Astrocyte of the spinal cord (primary cell): ENCODE measurements around the gene KCNMB2.

ENCODE experiments used
- DNase-seq: peaks from one replicate; pipeline ENCODE4 v3.0.0; 2011; ENCODE audit warnings: low read depth, low spot score
- H3K4me3 ChIP-seq: 2 replicates; pipeline ENCODE4 v1.5.1; 2011; ENCODE audit warnings: low read depth, mild to moderate bottlenecking, low read length, moderate library complexity
- in situ Hi-C: cut with HindIII; loops from 2 replicates; pipeline ENCODE4 v1.10.0; 2017; ENCODE audit warnings: low sequenced_read_pairs
- TF ChIP-seq, protein P1 (sequence below): IDR thresholded peaks from 2 replicates; pipeline ENCODE4 v1.5.1; 2012; ENCODE audit warnings: low read depth, mild to moderate bottlenecking, low read length, inconsistent platforms

The KCNMB2 gene

DNA sequence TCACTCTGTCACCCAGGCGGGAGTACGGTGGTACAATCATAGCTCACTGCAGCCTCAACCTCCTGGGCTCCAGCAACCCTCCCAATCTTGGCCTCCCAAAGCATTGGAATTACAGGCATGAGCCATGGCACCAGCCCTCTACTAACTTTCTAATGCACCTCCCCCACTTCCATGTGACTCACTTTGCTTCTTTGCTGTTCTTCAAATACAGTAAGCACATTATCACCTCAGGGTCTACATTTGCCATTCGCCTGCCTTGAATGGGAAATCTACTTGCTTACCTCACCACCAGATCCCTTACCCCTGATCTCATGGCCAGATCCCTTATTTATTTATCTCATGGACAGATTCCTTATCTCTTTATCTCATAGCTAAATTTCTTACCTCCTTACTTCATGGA lies 235.3 kb downstream of the KCNMB2 start:
- no peak overlapping the region for H3K4me3 ChIP-seq
- in situ Hi-C loops, result no loop called here
- DNase-seq, result no peak
- TF ChIP-seq, protein P1, sequence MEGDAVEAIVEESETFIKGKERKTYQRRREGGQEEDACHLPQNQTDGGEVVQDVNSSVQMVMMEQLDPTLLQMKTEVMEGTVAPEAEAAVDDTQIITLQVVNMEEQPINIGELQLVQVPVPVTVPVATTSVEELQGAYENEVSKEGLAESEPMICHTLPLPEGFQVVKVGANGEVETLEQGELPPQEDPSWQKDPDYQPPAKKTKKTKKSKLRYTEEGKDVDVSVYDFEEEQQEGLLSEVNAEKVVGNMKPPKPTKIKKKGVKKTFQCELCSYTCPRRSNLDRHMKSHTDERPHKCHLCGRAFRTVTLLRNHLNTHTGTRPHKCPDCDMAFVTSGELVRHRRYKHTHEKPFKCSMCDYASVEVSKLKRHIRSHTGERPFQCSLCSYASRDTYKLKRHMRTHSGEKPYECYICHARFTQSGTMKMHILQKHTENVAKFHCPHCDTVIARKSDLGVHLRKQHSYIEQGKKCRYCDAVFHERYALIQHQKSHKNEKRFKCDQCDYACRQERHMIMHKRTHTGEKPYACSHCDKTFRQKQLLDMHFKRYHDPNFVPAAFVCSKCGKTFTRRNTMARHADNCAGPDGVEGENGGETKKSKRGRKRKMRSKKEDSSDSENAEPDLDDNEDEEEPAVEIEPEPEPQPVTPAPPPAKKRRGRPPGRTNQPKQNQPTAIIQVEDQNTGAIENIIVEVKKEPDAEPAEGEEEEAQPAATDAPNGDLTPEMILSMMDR, result no peak

DNA sequence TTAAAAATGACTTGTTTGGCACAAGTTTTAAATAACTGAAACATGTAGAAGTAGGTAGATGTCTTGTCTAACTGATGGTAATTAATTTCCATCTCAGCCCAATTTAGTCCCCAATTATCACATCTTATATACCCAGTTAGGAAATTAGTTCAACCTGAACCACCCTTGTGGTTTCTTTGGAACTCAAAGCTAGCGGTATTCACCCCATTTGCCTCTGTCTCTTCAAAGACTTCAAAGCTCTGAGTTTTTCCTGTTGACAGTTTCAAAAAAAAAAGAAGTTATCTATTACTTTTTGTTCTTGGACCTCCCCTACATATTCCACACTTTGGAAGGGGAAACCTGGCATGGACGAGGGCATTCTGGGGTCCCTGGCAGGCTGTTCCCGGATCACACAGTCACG lies 236.5 kb downstream of the KCNMB2 start:
- H3K4me3 ChIP-seq, result no peak overlapping the region
- DNase-seq, result no peak
- TF ChIP-seq, protein P1, result no peak
- in situ Hi-C loops, result no loop called here

DNA sequence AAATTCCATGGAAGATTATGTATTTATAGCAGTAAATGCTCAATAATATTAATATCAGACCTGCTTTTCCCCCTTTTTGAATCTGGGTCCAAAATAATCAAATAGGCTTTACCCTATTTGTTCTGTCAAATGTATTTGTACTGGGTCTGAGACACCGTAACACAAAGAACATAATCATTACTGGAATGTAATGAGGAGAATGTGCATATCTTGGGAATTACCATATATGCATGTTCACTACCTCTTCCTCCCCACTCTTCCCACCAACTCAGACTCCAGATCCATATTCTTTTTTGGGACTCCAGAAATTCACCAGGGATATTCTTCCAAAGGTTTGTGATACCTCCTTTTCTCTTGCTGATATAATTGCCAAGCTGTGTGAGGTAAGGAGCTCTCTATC lies 237.1 kb downstream of the KCNMB2 start:
- H3K4me3 ChIP-seq, result no peak overlapping the region
- in situ Hi-C loops, result no loop called here
- TF ChIP-seq, protein P1, result no peak
- no peak for DNase-seq

DNA sequence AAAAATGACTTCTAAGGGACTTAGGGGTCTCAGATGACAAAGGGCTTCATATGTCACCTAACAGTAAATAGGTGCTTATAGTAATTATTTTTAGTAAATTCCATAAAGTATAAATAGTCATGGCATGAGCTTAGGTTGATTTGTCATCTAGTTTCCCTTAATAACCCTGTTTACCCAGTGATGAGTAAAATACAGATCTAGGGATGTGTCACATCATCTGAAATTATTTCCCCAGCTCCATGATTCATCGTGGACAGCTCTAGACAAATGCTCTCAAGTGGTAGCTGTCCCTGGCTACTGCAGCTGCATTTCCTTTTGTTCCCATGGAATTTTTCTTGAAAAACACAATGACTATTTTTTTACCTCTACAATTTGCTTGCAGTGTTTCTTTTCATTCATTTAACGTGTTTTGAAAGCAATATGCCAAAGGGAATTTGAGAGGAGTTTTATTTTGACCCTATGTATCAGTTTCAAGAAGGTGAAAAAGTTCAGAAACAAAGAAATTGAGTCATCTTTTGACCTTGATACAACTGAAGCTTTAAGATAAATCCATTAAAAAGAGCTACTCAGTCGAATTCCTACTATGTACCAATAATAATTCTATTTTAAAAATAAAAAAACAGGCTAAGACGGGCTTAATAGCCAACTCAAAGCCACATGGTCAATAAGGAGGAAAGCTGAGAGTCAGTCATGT lies 241.6 kb downstream of the KCNMB2 start:
- DNase-seq, result peak; percentile 52
- TF ChIP-seq, protein P1, result no peak
- no peak overlapping the region for H3K4me3 ChIP-seq
- in situ Hi-C loops, result no loop called here

DNA sequence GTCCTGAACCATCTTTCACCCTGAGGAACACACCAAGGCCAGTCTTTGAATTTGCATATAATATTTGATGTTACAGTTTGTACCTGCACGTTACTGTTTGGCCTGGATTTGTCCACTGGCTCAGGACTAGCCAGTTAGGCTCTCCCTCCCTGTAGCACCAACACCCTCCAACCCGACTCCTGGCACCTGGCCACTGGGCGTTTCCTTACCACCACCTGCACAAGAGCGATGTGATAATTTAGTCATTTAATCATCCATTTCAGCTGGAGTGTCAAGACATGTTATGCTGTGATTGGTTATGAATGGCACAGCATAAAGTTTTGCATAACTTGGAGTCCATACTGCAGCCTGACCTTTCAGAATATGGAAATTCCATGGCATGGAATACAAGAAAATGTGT lies 242.4 kb downstream of the KCNMB2 start:
- TF ChIP-seq, protein P1, result no peak
- no peak for DNase-seq
- no peak overlapping the region for H3K4me3 ChIP-seq
- in situ Hi-C loops, result no loop called here

DNA sequence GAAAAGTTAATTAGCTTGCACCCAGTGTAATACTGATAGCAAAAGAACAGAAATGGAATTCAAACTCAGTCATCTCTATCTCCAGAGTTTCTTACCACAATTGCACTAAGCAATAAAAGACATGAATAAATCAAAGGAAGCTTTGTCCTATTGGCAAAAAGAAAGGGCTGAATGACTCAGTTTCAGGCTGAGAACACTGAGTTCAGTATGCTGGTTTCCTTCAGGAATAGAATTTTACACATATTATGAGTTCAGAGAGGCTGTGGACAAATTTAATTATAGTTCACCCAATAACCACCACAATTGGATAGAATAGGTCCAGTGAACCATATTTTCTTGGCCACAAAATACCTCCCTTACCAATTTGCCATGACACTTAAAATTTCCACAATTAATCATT lies 249.7 kb downstream of the KCNMB2 start:
- in situ Hi-C loops, result no loop called here
- peak; percentile 63 for DNase-seq
- H3K4me3 ChIP-seq, result no peak overlapping the region
- TF ChIP-seq, protein P1, result no peak
